ENCODE results near the gene COX5A.
A peak's percentile ranks its signal among the peaks of the same experiment; 100 is the strongest.
"Not testable (repeated sequence)": the region's sequence is repeated elsewhere in the genome, so short reads cannot be mapped to it uniquely, and the experiment has no call there.

Gene COX5A

DNA sequence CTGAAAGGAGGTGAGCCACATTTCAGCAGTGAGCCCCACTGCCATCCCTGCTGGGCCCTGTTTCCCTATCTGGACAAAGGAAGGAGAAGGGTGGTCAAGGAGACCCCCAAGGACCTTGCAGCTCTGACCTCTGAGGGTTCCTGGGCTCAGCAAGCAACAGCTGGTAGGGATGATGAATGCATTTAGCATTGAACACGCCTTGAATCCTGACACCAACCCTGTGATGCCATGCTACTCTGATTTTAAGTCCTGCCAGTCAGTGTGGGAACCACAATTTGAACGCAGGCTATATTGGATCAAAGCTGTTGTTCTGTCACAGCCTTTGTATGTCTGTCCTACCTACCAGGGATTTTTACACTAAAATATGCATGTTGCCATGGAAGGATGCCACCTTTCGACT, 41.6 kb downstream of the COX5A start:
- DNase-seq = no peak

- no peak for DNase-seq
These were observed 42.0 kb downstream of the COX5A start for GRCh38 chr15:74895830-74896229.

DNA sequence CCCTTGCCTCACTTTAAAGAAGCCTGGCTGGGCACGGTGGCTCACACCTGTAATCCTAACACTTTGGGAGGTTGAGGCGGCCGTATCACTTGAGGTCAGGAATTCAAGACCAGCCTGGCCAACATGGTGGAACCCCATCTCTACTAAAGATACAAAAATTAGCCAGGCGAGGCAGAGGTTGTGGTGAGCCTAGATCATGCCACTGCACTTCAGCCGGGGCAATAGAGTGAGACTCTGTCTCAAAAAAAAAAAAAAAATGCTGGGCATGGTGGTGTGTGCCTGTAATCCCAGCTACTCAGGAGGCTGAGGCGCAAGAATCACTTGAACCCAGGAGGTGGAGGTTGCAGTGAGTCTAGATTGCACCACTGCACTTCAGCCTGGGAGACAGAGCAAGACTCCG, 43.5 kb downstream of the COX5A start:
- DNase-seq = not testable (repeated sequence)

GRCh38 chr15:74893627-74894026, 44.2 kb downstream of the COX5A start:
- no peak for DNase-seq

DNA sequence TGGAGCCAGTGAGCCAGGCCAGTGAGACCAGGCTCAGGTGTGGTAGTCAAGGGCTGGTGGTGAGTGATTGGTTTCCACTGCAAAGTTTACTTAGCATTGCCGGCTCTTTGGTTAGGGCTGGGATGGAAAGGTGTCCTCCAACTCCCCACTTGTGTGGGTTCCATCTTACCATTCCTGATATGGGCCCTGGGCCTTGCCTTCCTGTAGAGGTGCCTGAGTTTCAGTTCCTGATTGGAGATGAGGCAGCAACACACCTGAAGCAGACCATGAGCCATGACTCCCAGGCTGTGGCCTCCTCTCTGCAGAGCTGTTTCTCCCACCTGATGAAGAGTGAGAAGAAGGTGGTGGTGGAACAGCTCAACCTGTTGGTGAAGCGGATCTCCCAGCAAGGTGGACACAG, 44.9 kb downstream of the COX5A start:
- no peak for DNase-seq

- no peak for DNase-seq
These were observed 45.6 kb downstream of the COX5A start for GRCh38 chr15:74892313-74892712.

GRCh38 chr15:74891469-74891868, 46.4 kb downstream of the COX5A start:
- DNase-seq = no peak

DNA sequence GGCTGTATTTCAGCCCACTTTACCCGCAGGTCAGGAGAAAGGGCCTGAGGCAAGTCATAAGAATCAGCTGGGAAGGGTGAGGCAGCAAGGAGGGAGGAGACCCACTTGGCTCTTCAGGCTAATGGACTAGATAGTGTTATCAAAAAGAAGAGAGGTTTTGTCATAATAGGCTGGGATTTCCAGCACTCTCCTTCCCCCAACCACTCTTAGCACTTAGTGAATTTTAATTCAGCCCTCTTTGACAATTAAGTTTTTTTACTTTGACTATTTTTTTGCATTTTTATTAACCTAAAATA, 47.3 kb downstream of the COX5A start:
- DNase-seq = no peak

GRCh38 chr15:74889883-74890664, 47.8 kb downstream of the COX5A start, which contains the start of gene MPI:
Gene MPI (plus strand): TSS chr15:74890042. CDS start chr15:74890074, 32 bp downstream.
- DNase-seq = peak; percentile 67

DNA sequence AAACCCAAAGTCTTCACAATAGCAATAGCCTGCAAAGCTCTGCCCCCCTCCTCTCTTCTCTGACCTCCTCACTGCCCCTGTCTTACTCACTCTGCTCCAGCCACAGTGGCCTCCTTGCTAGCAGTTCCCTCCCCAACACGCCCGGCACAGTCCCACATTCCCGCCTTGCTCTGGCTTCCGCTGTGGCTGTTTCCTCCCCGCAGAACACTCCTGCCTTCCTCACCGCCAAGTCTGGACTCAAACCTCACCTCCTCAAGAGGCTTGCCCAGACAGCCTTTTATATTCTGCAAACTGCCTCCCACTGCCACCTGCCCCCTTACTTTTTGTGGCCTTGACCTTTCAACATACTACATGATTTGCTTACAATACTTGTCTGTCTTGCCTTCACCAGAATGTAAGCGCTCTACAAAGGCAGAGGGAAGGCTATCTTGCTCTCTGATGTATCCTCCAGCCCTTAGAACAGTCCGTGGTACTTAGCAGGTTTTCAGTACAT, 48.4 kb downstream of the COX5A start:
- DNase-seq = no peak

- no peak for DNase-seq
These were observed 49.2 kb downstream of the COX5A start for GRCh38 chr15:74888716-74889115.

DNA sequence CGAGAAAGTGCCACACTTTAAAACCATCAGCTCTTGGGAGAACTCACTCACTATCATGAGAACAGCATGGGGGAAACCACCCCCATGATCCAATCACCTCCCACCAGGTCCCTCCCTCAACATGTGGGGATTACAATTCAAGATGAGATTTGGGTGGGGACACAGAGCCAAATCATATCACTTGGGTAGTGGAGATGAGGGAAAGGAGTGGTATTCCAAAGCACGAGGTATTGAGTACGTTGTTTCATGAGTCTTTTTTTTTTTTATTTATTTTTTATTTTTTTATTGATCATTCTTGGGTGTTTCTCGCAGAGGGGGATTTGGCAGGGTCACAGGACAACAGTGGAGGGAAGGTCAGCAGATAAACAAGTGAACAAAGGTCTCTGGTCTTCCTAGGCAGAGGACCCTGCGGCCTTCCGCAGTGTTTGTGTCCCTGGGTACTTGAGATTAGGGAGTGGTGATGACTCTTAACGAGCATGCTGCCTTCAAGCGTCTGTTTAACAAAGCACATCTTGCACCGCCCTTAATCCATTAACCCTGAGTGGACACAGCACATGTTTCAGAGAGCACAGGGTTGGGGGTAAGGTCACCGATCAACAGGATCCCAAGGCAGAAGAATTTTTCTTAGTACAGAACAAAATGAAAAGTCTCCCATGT, 50.2 kb downstream of the COX5A start:
- not testable (repeated sequence) for DNase-seq

- DNase-seq = no peak
These were observed 52.4 kb downstream of the COX5A start for GRCh38 chr15:74885461-74885860.

DNA sequence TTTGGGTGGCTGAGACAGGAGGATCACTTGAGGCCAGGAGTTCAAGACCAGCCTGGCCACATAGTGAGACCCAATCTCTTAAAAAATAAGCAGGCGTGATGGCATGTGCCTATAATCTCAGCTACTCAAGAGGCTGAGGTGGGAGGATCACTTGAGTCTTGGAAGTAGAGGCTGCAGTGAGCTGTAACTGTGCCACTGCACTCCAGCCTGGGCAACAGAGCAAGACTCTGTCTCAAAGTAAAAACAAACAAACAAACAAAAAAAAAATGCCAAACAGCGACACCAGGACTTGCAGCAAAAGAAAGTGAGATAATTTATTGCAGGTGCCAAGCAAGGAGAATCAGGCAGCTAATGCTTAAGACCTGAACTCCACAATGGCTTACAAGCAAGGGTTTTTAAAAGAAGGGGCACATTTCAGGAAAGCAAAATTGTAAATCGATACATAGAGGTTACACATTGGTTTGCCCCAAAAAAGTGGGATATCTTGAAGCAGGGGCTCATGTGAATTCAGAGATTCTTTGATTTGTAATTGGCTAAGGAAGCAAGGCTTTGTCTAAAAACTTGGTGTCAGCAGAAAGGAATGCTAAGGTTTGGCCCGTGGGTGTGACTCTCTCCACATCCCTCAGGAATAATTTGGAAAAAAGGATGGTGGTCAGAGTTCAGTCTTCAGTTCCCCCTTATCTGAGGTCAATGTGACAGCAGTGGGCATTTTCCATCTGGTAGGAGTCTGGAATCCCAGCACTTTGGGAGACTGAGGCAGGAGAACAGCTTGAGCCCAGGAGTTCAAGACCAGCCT, 53.2 kb downstream of the COX5A start:
- DNase-seq = no peak

GRCh38 chr15:74882528-74882927, 55.3 kb downstream of the COX5A start:
- no peak for DNase-seq

DNA sequence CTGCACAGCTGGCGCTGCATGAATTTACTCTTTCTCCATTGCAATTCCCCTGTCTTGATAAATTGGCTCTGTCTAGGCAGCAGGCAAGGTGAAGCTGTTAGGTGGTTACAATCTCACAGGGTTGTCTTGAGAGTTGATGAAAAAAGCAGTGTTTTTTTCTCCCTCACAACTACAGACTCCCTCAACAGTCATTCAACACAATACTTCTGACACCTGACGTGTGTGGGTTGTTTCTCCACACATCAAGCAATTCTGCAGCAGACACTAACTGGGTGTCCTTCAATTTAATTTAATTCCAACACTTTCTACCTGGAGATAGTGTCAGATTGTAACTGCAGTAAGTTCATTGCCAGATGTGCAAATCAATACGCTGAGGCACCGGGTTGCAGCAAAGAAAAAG, 59.6 kb downstream of the COX5A start:
- no peak for DNase-seq

- no peak for DNase-seq
These were observed 64.0 kb downstream of the COX5A start for GRCh38 chr15:74873756-74874424.

GRCh38 chr15:74873036-74873755, 64.7 kb downstream of the COX5A start, which contains the start of gene SCAMP2:
Gene SCAMP2 (minus strand): TSS chr15:74873365. CDS start chr15:74873255, 110 bp downstream.
- peak; percentile 91 for DNase-seq

- no peak for DNase-seq
These were observed 65.2 kb downstream of the COX5A start for GRCh38 chr15:74872702-74873035.

GRCh38 chr15:74870436-74871215, 67.2 kb downstream of the COX5A start:
- no peak for DNase-seq

Data from NCI-H526 treated with DMSO at 0.1 percent for 48 hours (cell line).